GM18517 (cell line): ENCODE results near the gene MIEF1.

Experiments used
- ATAC-seq: cut with Tn5 transposase; IDR thresholded peaks from one replicate; pipeline ENCODE4 v1.9.1; 2021; ENCODE audit warnings: mild to moderate bottlenecking, moderate library complexity; ENCODE audit not compliant: unreplicated experiment

Gene MIEF1

DNA sequence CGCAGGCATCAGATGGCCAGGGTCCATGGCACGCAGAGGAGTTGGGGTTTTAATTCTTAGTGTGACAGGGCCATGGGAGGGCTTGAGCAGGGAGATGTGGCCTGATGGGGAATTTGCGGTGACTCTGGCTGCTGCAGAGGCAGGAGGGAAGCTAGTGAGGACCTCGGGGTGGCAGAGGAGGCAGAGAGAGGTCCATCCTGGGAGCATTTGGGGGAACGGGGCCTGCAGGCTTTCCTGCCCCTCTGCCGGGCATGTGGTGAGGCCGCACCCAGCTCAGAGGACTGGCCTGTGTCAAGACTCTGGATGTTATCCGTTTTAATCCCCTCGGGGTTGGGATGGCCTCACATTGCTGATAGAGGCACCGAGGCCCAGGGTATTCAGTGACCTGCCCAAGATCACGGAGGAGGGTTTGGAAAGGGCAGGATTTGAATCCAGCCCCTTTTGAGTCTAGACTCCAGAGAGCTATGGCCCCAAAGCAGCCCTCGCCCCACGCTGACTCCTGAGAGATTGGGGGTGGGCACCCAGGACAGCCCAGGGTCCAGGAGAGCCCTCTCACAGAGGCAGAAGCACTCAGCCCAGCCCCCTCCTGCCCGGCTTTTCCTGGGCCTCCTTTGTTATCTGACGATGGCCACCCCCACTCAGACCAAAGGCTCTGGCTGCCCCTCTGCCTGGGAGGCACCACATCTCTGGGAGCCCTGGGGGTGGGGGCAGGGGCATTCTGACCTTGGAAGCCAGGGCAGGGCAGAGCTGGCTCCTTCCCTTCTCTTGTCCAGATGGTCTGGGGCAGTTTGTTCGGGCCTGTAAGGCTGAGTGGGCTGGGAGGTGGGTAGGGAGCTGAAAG, 31.4 kb upstream of the MIEF1 start:
- no peak for ATAC-seq

DNA sequence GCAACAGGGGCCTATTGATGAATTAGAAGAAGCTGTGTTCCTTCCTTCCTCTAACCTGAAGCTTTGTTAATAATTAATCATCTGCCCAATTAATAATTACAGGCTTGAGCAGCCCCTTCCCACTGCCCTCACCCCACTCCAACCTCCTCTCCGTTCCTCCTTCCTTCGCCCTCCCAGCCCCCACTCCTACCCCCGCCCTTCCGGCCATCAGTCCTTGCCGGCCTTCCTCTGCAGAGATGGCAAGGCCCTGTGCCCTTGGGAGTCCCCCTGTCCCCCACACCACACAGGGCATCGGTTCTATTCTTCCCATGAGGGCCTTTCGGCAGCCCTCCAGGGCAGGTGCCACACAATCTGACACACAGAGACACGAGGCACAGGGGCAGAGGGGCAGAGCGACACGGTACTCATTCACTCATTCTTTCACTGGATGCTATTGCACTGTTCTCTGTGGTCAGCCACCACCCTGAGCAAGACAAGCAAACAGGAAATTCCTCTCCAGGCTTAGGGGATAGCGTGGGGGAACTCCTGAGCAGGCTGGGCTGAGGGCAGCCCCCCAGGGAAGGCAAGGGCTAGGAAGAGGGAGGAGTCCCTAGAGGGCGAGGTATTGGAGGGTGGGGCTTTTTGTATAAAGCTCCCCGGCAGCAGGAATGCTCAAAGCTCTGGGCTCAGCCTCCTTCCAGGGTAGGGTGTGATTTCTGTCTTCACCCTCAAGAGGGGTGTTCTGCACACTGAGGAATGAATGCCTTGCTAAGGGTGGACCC, 30.5 kb upstream of the MIEF1 start:
- no peak for ATAC-seq

- ATAC-seq: no peak
Measured at GRCh38 chr22:39472570-39473556, 29.2 kb upstream of the MIEF1 start.

GRCh38 chr22:39473851-39474250, 28.2 kb upstream of the MIEF1 start:
- no peak for ATAC-seq

DNA sequence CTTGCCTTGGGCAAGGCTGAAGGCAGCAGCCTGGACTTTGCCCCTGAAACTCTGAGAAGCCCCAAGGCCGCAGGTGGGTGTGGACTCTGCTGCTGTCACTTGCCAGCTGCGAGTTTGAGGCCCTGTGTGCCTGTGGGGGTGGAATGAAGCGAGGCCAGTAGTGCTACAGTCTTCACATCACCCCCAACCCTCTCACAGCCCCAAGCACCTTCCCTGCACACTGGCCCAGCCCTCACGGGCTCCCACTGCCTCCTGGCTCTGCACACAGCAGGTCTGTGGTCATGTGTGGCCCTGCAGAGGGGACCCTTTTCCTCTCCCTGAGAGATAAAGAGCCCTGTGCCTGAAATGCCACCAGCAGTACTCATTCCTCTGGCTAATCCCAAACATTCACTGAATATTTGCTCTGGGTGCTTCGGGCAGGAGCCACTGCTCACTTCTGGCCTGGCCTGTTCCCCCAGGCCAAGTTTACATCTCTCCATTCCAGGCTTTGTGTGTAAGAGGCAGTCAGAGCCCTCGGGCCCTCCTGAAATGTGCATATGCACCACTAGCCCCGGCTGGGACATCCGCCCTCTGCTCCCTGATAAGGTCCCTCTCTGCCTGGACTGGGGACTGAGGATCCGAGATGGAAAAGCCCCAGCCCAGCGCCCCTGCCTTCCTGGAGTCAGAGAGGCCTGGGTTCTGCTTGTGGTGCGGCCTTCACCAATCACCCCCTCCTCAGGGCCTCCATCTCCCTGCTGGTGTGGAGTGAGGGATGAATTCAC, 27.6 kb upstream of the MIEF1 start:
- ATAC-seq: no peak

DNA sequence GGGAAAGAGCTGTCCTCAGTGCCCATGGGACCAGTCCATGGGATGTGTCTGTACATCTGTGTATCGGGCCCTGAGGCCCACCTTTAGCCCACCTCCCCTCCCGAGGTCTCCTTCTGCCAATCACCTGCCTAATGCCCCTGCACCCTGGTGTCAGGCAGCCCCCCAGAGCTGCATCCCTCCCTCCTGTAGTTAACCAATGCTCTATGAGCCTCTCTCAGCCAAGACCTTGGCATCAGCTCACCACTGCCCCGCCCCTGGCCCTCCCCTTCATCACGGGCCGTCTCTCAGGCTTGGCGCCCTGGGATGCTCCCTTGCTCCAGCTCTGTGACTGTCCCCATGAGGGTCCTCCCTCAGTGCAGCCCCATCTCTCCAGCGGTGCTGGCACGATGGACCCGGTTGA, 26.8 kb upstream of the MIEF1 start:
- no peak for ATAC-seq

- ATAC-seq: no peak
Measured at GRCh38 chr22:39475902-39476301, 26.2 kb upstream of the MIEF1 start.

- no peak for ATAC-seq
Measured at GRCh38 chr22:39476664-39477063, 25.4 kb upstream of the MIEF1 start.

DNA sequence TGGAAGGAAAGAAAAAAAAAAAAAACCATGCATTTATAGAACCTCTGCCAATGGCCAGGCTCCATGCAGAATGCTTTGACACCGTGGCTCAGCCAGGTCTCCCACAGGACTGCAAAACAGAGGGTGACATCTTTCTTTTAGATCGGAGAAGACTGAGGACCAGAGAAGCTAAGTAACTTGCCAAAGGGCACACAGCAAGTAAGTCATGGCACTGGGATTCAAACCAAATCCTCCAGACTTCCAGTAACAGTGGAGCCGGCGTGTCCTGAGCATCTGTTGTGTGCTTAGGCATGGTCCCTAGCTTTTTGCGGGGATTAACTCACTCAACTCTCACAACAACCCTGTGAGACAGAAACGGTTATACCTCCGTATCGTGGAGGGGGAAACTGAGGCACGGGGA, 24.5 kb upstream of the MIEF1 start:
- no peak for ATAC-seq

DNA sequence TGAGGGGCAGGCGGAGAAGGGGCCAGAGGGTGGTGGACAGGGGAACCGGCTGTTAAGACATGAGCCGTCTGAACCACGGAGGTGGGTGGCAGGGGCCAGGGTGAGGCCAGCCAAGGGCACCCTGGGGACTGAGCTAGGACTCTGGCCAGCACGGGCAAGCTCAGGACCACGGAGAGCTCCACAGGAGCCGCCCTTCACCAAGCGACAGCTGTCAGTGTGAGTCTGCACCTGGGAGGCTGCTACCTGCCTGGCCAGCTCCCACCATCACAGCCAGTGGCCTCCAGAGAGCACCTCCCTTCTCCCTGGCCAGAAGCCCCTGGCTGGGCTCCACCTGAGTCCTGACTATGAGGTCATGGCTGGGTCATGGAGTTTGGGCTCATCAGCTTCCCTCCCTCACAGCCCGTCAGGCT, 23.6 kb upstream of the MIEF1 start:
- no peak for ATAC-seq

DNA sequence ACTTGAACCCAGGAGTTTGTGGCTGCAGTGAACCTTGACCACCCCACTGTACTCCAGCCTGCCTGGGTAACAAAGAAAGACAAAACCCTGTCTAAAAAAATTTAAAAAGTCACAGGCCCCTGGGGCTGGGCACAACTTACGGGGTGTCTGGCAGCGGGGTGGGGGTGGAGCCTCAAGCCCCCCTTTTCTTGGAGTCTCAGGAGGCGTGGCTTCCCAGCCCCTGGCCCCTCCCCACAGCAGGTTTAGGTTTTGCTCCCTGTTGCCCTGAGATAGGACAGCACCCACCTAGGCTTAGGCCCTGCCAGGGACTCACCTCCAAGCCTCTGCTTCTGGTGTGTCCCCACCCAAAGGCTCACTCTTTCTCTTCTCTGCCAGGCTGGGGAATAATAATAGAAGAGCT, 22.8 kb upstream of the MIEF1 start:
- ATAC-seq: no peak

- no peak for ATAC-seq
Measured at GRCh38 chr22:39480557-39480956, 21.5 kb upstream of the MIEF1 start.

DNA sequence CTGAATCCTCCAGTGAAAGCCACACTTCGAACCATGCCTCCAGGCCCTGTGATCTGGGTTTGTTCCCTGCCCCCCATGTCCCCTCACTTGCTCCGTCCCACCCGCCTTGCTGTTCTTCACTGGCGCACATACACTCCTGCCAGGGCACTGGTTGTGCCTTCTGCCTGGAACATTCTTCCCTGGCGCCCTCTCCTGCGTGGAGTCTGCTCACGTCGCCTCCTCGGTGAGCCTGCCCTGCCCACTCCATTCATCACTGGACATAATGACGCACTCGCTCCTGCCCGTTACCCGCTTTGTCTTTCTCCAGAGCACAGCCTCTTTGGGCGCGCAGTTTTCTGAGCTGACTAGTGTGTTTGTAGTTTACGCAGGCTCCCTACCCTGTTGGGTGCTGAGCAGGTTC, 21.0 kb upstream of the MIEF1 start:
- ATAC-seq: no peak

- no peak for ATAC-seq
Measured at GRCh38 chr22:39481595-39481994, 20.5 kb upstream of the MIEF1 start.

GRCh38 chr22:39482768-39483167, 19.3 kb upstream of the MIEF1 start:
- ATAC-seq: no peak

- no peak for ATAC-seq
Measured at GRCh38 chr22:39486951-39487825, 14.9 kb upstream of the MIEF1 start.

DNA sequence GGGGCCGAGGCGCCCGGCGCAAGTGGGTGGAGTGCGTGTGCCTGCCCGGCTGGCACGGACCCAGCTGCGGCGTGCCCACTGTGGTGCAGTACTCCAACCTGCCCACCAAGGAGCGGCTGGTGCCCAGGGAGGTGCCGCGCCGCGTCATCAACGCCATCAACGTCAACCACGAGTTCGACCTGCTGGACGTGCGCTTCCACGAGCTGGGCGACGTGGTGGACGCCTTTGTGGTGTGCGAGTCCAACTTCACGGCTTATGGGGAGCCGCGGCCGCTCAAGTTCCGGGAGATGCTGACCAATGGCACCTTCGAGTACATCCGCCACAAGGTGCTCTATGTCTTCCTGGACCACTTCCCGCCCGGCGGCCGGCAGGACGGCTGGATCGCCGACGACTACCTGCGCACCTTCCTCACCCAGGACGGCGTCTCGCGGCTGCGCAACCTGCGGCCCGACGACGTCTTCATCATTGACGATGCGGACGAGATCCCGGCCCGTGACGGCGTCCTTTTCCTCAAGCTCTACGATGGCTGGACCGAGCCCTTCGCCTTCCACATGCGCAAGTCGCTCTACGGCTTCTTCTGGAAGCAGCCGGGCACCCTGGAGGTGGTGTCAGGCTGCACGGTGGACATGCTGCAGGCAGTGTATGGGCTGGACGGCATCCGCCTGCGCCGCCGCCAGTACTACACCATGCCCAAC, 14.1 kb upstream of the MIEF1 start:
- ATAC-seq: no peak

DNA sequence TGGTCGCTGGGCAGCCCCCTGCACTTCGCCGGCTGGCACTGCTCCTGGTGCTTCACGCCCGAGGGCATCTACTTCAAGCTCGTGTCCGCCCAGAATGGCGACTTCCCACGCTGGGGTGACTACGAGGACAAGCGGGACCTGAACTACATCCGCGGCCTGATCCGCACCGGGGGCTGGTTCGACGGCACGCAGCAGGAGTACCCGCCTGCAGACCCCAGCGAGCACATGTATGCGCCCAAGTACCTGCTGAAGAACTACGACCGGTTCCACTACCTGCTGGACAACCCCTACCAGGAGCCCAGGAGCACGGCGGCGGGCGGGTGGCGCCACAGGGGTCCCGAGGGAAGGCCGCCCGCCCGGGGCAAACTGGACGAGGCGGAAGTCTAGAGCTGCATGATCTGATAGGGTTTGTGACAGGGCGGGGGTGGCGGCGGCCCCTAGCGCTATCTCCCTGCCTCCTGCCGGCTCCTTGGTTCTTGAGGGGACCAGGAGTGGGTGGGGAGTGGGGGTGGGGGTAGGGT, 13.5 kb upstream of the MIEF1 start:
- ATAC-seq: no peak
